ENCODE measurements around the gene EFNA3. TPM values are rescaled to one million over a fixed set of nuclear protein-coding genes. Genes with fewer than 3 reads are reported as not detected.
"Not testable (repeated sequence)": the region's sequence is repeated elsewhere in the genome, so short reads cannot be mapped to it uniquely, and the experiment has no call there.

The EFNA3 gene
- polyA plus RNA-seq, 1 donor (not counting 4 experiments of a cell fraction or from before 2014, with no cell fraction given) = 4.4 TPM

DNA sequence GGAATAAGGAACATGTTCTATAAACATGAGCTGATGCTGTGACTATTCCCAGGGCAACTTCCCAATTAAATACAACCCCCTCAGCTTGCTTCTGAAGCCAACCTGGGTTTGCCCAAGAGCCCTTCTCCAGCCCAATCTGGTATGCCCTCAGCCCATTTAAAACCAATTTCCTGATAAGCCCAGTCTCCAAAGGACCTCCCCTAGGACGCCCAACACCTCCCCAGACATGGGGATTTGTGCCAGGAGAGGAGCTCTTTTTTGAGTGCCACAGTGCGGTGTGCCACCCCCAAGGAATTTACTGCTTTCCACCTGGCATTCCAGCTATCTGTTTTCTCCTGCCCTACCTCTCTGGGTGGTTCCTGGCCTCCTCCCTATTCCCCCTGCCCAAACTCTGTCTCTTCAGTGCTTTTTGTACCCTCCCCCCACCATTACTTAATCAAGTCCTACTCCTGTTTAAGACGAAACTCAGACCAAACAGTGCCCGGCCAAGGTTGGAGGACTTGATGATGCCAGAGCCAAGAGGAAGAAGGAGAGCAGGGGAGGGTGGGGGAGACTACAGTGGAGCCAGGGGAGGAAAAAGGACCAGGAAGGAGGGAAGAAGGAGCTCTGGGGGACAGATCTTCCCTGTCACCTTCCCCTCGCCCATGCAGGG is 37.6 kb downstream of the EFNA3 start:
- no peaks in the 10 kb centered on the region for H3K9me1 ChIP-seq (ENCODE audit: control insufficient read depth, extremely low read depth, insufficient read depth, low read length)
- H2AFZ ChIP-seq (ENCODE audit: control insufficient read depth, low read length) = no peak overlapping the region
- FAIRE-seq = no peak
- no peak overlapping the region for H3K27ac ChIP-seq (ENCODE audit: control insufficient read depth, insufficient read depth, low read length)
- no peak for DNase-seq (ENCODE audit: low read depth, low spot score)
- H3K4me1 ChIP-seq (ENCODE audit: control insufficient read depth, extremely low read depth, insufficient read depth, low read length) = peaks cover 6% of the 10 kb centered on the region
- no peaks in the 10 kb centered on the region for H4K20me1 ChIP-seq (ENCODE audit: control insufficient read depth, extremely low read depth, insufficient read depth, low read length)
- H3K9me3 ChIP-seq (ENCODE audit: control insufficient read depth, low read depth, low read length) = no peaks in the 10 kb centered on the region
- no peak overlapping the region for H3K4me3 ChIP-seq (ENCODE audit: control insufficient read depth in 2 of 3, extremely low read depth in 1 of 3, insufficient read depth in 2 of 3, low read depth in 1 of 3, low read length in 3 of 3)
- dilution Hi-C loops (cut with MboI; ENCODE audit: extremely low pct_ligation_motif_present, low sequenced_read_pairs) = no loop called here
- no peak overlapping the region for H3K4me2 ChIP-seq (ENCODE audit: control insufficient read depth, extremely low read depth, insufficient read depth, low read depth, low read length)
- no peaks in the 10 kb centered on the region for H3K36me3 ChIP-seq (ENCODE audit: control insufficient read depth in 2 of 2, extremely low read depth in 1 of 2, insufficient read depth in 2 of 2, low read length in 2 of 2)
- TF ChIP-seq EZH2 (IDR thresholded peaks at IDR 0.05; ENCODE audit: low read length) (no peak), CTCF (optimal IDR thresholded peaks at IDR 0.05 in 1 of 3, IDR thresholded peaks at IDR 0.05 in 1 of 3, conservative IDR thresholded peaks at IDR 0.05 in 1 of 3; ENCODE audit: extremely low read depth in 1 of 3, insufficient read depth in 2 of 3, low read length in 3 of 3) (no peak)
- no peaks in the 10 kb centered on the region for H3K79me2 ChIP-seq (ENCODE audit: control insufficient read depth, insufficient read depth, low read length)
- H3K27me3 ChIP-seq (ENCODE audit: control insufficient read depth, extremely low read depth, insufficient read depth, low read length) = peaks cover 3% of the 10 kb centered on the region
- no peak overlapping the region for H3K9ac ChIP-seq (ENCODE audit: control insufficient read depth, extremely low read depth, insufficient read depth, low read length)

DNA sequence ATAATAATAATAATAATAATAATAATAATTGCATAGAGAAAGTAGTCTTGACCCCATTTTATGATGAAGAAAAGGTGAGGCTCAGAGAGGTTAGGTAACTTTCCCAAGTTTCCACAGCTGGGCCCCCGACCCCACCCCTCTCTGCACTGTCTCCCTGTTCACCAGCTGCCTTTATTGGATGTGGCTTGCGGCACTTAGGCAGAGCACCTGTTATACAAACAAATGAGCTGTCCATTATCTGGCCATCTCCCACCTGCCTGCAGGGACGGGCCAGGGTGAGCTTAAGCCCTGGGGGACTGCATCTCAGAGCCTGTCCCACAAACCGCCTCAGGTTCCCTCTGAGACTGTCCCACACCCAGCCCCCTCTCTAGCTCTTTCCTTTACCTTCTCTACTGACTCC is 39.0 kb downstream of the EFNA3 start:
- Histone ChIP-seq H3K4me3 (ENCODE audit: control insufficient read depth in 2 of 3, extremely low read depth in 1 of 3, insufficient read depth in 2 of 3, low read depth in 1 of 3, low read length in 3 of 3) (no peak overlapping the region), H3K79me2 (ENCODE audit: control insufficient read depth, insufficient read depth, low read length) (no peaks in the 10 kb centered on the region), H3K36me3 (ENCODE audit: control insufficient read depth in 2 of 2, extremely low read depth in 1 of 2, insufficient read depth in 2 of 2, low read length in 2 of 2) (no peaks in the 10 kb centered on the region), H3K4me1 (ENCODE audit: control insufficient read depth, extremely low read depth, insufficient read depth, low read length) (peaks cover 6% of the 10 kb centered on the region), H3K9me3 (ENCODE audit: control insufficient read depth, low read depth, low read length) (no peaks in the 10 kb centered on the region), H3K27ac (ENCODE audit: control insufficient read depth, insufficient read depth, low read length) (no peak overlapping the region), H3K4me2 (ENCODE audit: control insufficient read depth, extremely low read depth, insufficient read depth, low read depth, low read length) (no peak overlapping the region), H3K9ac (ENCODE audit: control insufficient read depth, extremely low read depth, insufficient read depth, low read length) (no peak overlapping the region), H2AFZ (ENCODE audit: control insufficient read depth, low read length) (no peak overlapping the region), H4K20me1 (ENCODE audit: control insufficient read depth, extremely low read depth, insufficient read depth, low read length) (no peaks in the 10 kb centered on the region), H3K27me3 (ENCODE audit: control insufficient read depth, extremely low read depth, insufficient read depth, low read length) (peaks cover 3% of the 10 kb centered on the region), H3K9me1 (ENCODE audit: control insufficient read depth, extremely low read depth, insufficient read depth, low read length) (no peaks in the 10 kb centered on the region)
- dilution Hi-C loops (cut with MboI; ENCODE audit: extremely low pct_ligation_motif_present, low sequenced_read_pairs) = no loop called here
- FAIRE-seq = no peak
- no peak for DNase-seq (ENCODE audit: low read depth, low spot score)
- TF ChIP-seq EZH2 (IDR thresholded peaks at IDR 0.05; ENCODE audit: low read length) (no peak), CTCF (optimal IDR thresholded peaks at IDR 0.05 in 1 of 3, IDR thresholded peaks at IDR 0.05 in 1 of 3, conservative IDR thresholded peaks at IDR 0.05 in 1 of 3; ENCODE audit: extremely low read depth in 1 of 3, insufficient read depth in 2 of 3, low read length in 3 of 3) (no peak)

GRCh38 chr1:155118090-155118489 is 39.5 kb downstream of the EFNA3 start:
- H3K36me3 ChIP-seq (ENCODE audit: control insufficient read depth in 2 of 2, extremely low read depth in 1 of 2, insufficient read depth in 2 of 2, low read length in 2 of 2); H3K4me2 ChIP-seq (ENCODE audit: control insufficient read depth, extremely low read depth, insufficient read depth, low read depth, low read length); H3K9me3 ChIP-seq (ENCODE audit: control insufficient read depth, low read depth, low read length); H3K9ac ChIP-seq (ENCODE audit: control insufficient read depth, extremely low read depth, insufficient read depth, low read length); dilution Hi-C loops (cut with MboI; ENCODE audit: extremely low pct_ligation_motif_present, low sequenced_read_pairs); H3K4me1 ChIP-seq (ENCODE audit: control insufficient read depth, extremely low read depth, insufficient read depth, low read length); H3K27me3 ChIP-seq (ENCODE audit: control insufficient read depth, extremely low read depth, insufficient read depth, low read length); H4K20me1 ChIP-seq (ENCODE audit: control insufficient read depth, extremely low read depth, insufficient read depth, low read length); FAIRE-seq; H3K9me1 ChIP-seq (ENCODE audit: control insufficient read depth, extremely low read depth, insufficient read depth, low read length); DNase-seq (ENCODE audit: low read depth, low spot score); H3K79me2 ChIP-seq (ENCODE audit: control insufficient read depth, insufficient read depth, low read length); H3K4me3 ChIP-seq (ENCODE audit: control insufficient read depth in 2 of 3, extremely low read depth in 1 of 3, insufficient read depth in 2 of 3, low read depth in 1 of 3, low read length in 3 of 3); H2AFZ ChIP-seq (ENCODE audit: control insufficient read depth, low read length); H3K27ac ChIP-seq (ENCODE audit: control insufficient read depth, insufficient read depth, low read length): not testable (repeated sequence)

All from keratinocyte (primary cell).